ENCODE measurements around the gene MAPK1. TPM values are rescaled to one million over a fixed set of nuclear protein-coding genes. Genes with fewer than 3 reads are reported as not detected.

Gene MAPK1
- total RNA-seq, 1 donor from 2014 or later, result 148 TPM

- Mint-ChIP-seq H3K9me3 (ENCODE audit: unreplicated experiment) (no peaks in the 10 kb centered on the region), H3K27me3 (ENCODE audit: low read depth, unreplicated experiment) (peaks cover 18% of the 10 kb centered on the region), H3K36me3 (ENCODE audit: low read depth, unreplicated experiment) (no peaks in the 10 kb centered on the region), H3K4me1 (ENCODE audit: low read depth, unreplicated experiment) (no peaks in the 10 kb centered on the region), H3K27ac (ENCODE audit: unreplicated experiment) (no peak overlapping the region), H3K4me3 (ENCODE audit: unreplicated experiment) (peak overlapping the region; percentile 86)
- no peaks in the 10 kb centered on the region for H3K36me3 ChIP-seq (ENCODE audit: insufficient read depth, low read length)
- no peaks in the 10 kb centered on the region for H3K9me3 ChIP-seq (ENCODE audit: insufficient read depth, low read depth, low read length)
- no peaks in the 10 kb centered on the region for H3K79me2 ChIP-seq (ENCODE audit: insufficient read depth, low read length)
- no peaks in the 10 kb centered on the region for H4K20me1 ChIP-seq (ENCODE audit: insufficient read depth, low read length)
- DNase-seq (ENCODE audit: low read depth) (no peak), FAIRE-seq (no peak)
- peaks cover 2% of the 10 kb centered on the region for H3K4me1 ChIP-seq (ENCODE audit: insufficient read depth, low read length)
- peak overlapping the region; percentile 86 for H3K4me2 ChIP-seq (ENCODE audit: low read length)
- H3K9ac ChIP-seq (ENCODE audit: low read length), result peak overlapping the region; percentile 71
- H3K4me3 ChIP-seq (ENCODE audit: insufficient read depth, low read depth, low read length), result peak overlapping the region; percentile 61
- H3K27ac ChIP-seq (ENCODE audit: low read depth, low read length), result no peak overlapping the region
- no peaks in the 10 kb centered on the region for H3K27me3 ChIP-seq (ENCODE audit: insufficient read depth, low read length)
- H2AFZ ChIP-seq (ENCODE audit: low read depth, low read length), result peak overlapping the region; percentile 77
- TF ChIP-seq EZH2 (IDR thresholded peaks at IDR 0.05; ENCODE audit: insufficient read depth, low read length), result no peak
- TF ChIP-seq, protein P1, sequence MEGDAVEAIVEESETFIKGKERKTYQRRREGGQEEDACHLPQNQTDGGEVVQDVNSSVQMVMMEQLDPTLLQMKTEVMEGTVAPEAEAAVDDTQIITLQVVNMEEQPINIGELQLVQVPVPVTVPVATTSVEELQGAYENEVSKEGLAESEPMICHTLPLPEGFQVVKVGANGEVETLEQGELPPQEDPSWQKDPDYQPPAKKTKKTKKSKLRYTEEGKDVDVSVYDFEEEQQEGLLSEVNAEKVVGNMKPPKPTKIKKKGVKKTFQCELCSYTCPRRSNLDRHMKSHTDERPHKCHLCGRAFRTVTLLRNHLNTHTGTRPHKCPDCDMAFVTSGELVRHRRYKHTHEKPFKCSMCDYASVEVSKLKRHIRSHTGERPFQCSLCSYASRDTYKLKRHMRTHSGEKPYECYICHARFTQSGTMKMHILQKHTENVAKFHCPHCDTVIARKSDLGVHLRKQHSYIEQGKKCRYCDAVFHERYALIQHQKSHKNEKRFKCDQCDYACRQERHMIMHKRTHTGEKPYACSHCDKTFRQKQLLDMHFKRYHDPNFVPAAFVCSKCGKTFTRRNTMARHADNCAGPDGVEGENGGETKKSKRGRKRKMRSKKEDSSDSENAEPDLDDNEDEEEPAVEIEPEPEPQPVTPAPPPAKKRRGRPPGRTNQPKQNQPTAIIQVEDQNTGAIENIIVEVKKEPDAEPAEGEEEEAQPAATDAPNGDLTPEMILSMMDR (IDR thresholded peaks at IDR 0.05; ENCODE audit: insufficient read depth, low read depth, low read length), result no peak
Observed at GRCh38 chr22:21734540-21735199, 132.8 kb downstream of the MAPK1 start.

DNA sequence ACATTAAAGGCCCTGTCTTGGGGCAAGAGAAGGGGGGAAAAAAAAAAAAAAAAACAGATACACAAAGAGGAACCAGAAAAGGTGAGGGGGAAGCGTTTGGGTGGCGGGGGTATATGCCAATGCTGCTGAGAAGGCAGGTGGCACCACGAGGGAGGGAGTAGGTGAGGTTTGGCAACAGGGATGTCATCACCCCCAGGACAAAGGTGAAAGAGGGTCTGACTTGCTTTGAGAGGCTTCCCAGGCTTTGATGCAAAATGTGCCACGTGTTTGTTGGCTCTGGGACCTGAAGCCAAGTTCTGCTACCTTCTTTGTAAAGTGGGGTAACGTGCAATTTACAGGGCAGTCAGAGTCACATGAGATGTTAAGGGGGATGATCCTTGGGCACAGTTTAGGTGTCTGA is 135.9 kb downstream of the MAPK1 start:
- H3K4me3 Mint-ChIP-seq (ENCODE audit: unreplicated experiment), result no peak overlapping the region
- Histone ChIP-seq H3K9me3 (ENCODE audit: insufficient read depth, low read depth, low read length) (no peaks in the 10 kb centered on the region), H4K20me1 (ENCODE audit: insufficient read depth, low read length) (no peaks in the 10 kb centered on the region), H2AFZ (ENCODE audit: low read depth, low read length) (no peak overlapping the region), H3K4me2 (ENCODE audit: low read length) (no peak overlapping the region), H3K27me3 (ENCODE audit: insufficient read depth, low read length) (no peaks in the 10 kb centered on the region), H3K79me2 (ENCODE audit: insufficient read depth, low read length) (no peaks in the 10 kb centered on the region), H3K4me1 (ENCODE audit: insufficient read depth, low read length) (peaks cover 2% of the 10 kb centered on the region), H3K4me3 (ENCODE audit: insufficient read depth, low read depth, low read length) (no peak overlapping the region), H3K27ac (ENCODE audit: low read depth, low read length) (no peak overlapping the region), H3K9ac (ENCODE audit: low read length) (no peak overlapping the region), H3K36me3 (ENCODE audit: insufficient read depth, low read length) (no peaks in the 10 kb centered on the region)
- TF ChIP-seq EZH2 (IDR thresholded peaks at IDR 0.05; ENCODE audit: insufficient read depth, low read length), result no peak
- TF ChIP-seq, protein P1 (IDR thresholded peaks at IDR 0.05; ENCODE audit: insufficient read depth, low read depth, low read length), result no peak
- DNase-seq (ENCODE audit: low read depth), result no peak
- H3K4me1 Mint-ChIP-seq (ENCODE audit: low read depth, unreplicated experiment), result no peaks in the 10 kb centered on the region
- no peaks in the 10 kb centered on the region for H3K9me3 Mint-ChIP-seq (ENCODE audit: unreplicated experiment)
- FAIRE-seq, result no peak
- peaks cover 18% of the 10 kb centered on the region for H3K27me3 Mint-ChIP-seq (ENCODE audit: low read depth, unreplicated experiment)
- no peaks in the 10 kb centered on the region for H3K36me3 Mint-ChIP-seq (ENCODE audit: low read depth, unreplicated experiment)
- H3K27ac Mint-ChIP-seq (ENCODE audit: unreplicated experiment), result no peak overlapping the region
